H1 (cell line): Measurements from ENCODE around the gene SLC7A14. TPM values are rescaled to one million over a fixed set of nuclear protein-coding genes. Genes with fewer than 3 reads are reported as not detected.
A peak's percentile ranks its signal among the peaks of the same experiment; 100 is the strongest.

Source experiments
- CTCF ChIA-PET: fragments of 300-600 bp; sonication (Branson Sonifier 250); formaldehyde crosslinking; loops from one replicate; lab custom pipeline; 2021; ENCODE audit not compliant: partially characterized antibody; lab: Charles Lee
- POLR2A ChIA-PET: fragments of 300-600 bp; sonication (Branson Sonifier 250); formaldehyde crosslinking; loops from one replicate; lab custom pipeline; 2021; ENCODE audit warnings: inconsistent platforms; ENCODE audit not compliant: partially characterized antibody; lab: Charles Lee
- DNase-seq, 2 experiments: peaks; one replicate each; pipeline versions ENCODE4 v3.0.0 to v3.0.0-alpha.2; 2010 to 2022; ENCODE audit warnings: low spot score in 2 of 2, low read depth in 1 of 2, mixed read lengths in 1 of 2
- FAIRE-seq: peaks from 2 replicates; lab custom pipeline; 2011; peaks lifted over from hg19 to GRCh38; lab: Jason Lieb, UNC
- H2AFZ ChIP-seq: 2 replicates; pipeline ENCODE4 v1.8.1; 2012; ENCODE audit warnings: low read length, inconsistent platforms
- H2AK5ac ChIP-seq: 2 replicates; pipeline ENCODE4 v1.6.1; 2013; ENCODE audit warnings: low read depth, low read length
- H2BK120ac ChIP-seq: replicated peaks from 2 replicates; pipeline ENCODE3; 2013; ENCODE audit warnings: low read depth, low read length, inconsistent platforms
- H2BK12ac ChIP-seq: 2 replicates; pipeline ENCODE4 v1.6.1; 2013; ENCODE audit warnings: low read depth, low read length
- H2BK15ac ChIP-seq: 2 replicates; pipeline ENCODE4 v1.6.1; 2013; ENCODE audit warnings: low read length
- H2BK20ac ChIP-seq: 2 replicates; pipeline ENCODE4 v1.6.1; 2013; ENCODE audit warnings: low read length
- H2BK5ac ChIP-seq: 2 replicates; pipeline ENCODE4 v1.6.1; 2013; ENCODE audit warnings: low read depth, low read length
- H3K14ac ChIP-seq: 2 replicates; pipeline ENCODE4 v1.6.1; 2013; ENCODE audit warnings: inconsistent platforms; ENCODE audit not compliant: insufficient read length
- H3K18ac ChIP-seq: 2 replicates; pipeline ENCODE4 v1.6.1; 2013; ENCODE audit warnings: low read length; ENCODE audit errors: extremely low read depth
- H3K23ac ChIP-seq: 2 replicates; pipeline ENCODE4 v1.6.1; 2013; ENCODE audit warnings: inconsistent platforms; ENCODE audit not compliant: insufficient read length
- H3K23me2 ChIP-seq: 2 replicates; pipeline ENCODE4 v1.6.1; 2013; ENCODE audit warnings: low read depth, low read length
- H3K27ac ChIP-seq: 2 replicates; pipeline ENCODE4 v1.6.1; 2011; ENCODE audit warnings: low read depth, low read length, inconsistent platforms
- H3K27me3 ChIP-seq, 4 experiments: replicated peaks in 1 of 4; 1 replicate in 1 of 4; 2 replicates in 3 of 4; pipeline versions ENCODE4 v1.6.1 to v1.8.1; 2011 to 2013; ENCODE audit warnings: low read length in 3 of 4, mild to moderate bottlenecking in 3 of 4, inconsistent platforms in 2 of 4, mixed read lengths in 2 of 4, moderate library complexity in 1 of 4; ENCODE audit not compliant: control insufficient read depth in 3 of 4, insufficient read depth in 3 of 4; ENCODE audit errors: extremely low read depth in 1 of 4
- H3K36me3 ChIP-seq, 4 experiments: 2 replicates each; pipeline versions ENCODE4 v1.6.1 to v1.8.1; 2011 to 2013; ENCODE audit warnings: mild to moderate bottlenecking in 4 of 4, low read length in 3 of 4, moderate library complexity in 2 of 4, control low read depth in 1 of 4, inconsistent platforms in 1 of 4; ENCODE audit not compliant: insufficient read depth in 4 of 4, control insufficient read depth in 2 of 4
- H3K4ac ChIP-seq: replicated peaks from 2 replicates; pipeline ENCODE3; 2013; ENCODE audit warnings: low read length, low read depth, mixed read lengths, inconsistent platforms; ENCODE audit not compliant: insufficient read length
- H3K4me1 ChIP-seq, 4 experiments: replicated peaks in 1 of 4; 1 replicate in 1 of 4; 2 replicates in 3 of 4; pipeline versions ENCODE4 v1.6.1 to v1.8.1; 2011 to 2013; ENCODE audit warnings: low read length in 3 of 4, inconsistent platforms in 2 of 4, mixed read lengths in 1 of 4; ENCODE audit not compliant: insufficient read depth in 4 of 4, control insufficient read depth in 3 of 4
- H3K4me2 ChIP-seq, 2 experiments: 2 replicates each; pipeline versions ENCODE4 v1.6.1 to v1.8.1; 2011 to 2013; ENCODE audit warnings: low read depth in 2 of 2, low read length in 2 of 2, control low read depth in 1 of 2, inconsistent platforms in 1 of 2, mild to moderate bottlenecking in 1 of 2; ENCODE audit not compliant: insufficient read depth in 1 of 2
- H3K4me3 ChIP-seq, 4 experiments: fragments of 200-600, 300-600 bp in 1 of 4; sonication (generic), shearing (Covaris generic), sonication (Bioruptor Twin) in 1 of 4; 2 replicates each; pipeline versions ENCODE4 v1.5.1 to v1.8.1; 2011 to 2016; ENCODE audit warnings: low read length in 4 of 4, low read depth in 3 of 4, control low read depth in 2 of 4, inconsistent platforms in 2 of 4, mild to moderate bottlenecking in 2 of 4, mixed read lengths in 1 of 4, moderate library complexity in 1 of 4; ENCODE audit not compliant: insufficient read depth in 2 of 4; ENCODE audit errors: extremely low read depth in 1 of 4
- H3K56ac ChIP-seq: replicated peaks from 2 replicates; pipeline ENCODE3; 2013; ENCODE audit warnings: low read depth, mild to moderate bottlenecking, mixed read lengths, low read length, inconsistent platforms; ENCODE audit not compliant: insufficient read length
- H3K79me1 ChIP-seq: 2 replicates; pipeline ENCODE4 v1.6.1; 2013; ENCODE audit warnings: low read depth, low read length, control low read depth
- H3K79me2 ChIP-seq, 2 experiments: 2 replicates each; pipeline versions ENCODE4 v1.6.1 to v1.8.1; 2012 to 2013; ENCODE audit warnings: low read length in 2 of 2, mild to moderate bottlenecking in 2 of 2, inconsistent platforms in 1 of 2; ENCODE audit not compliant: insufficient read depth in 2 of 2, control insufficient read depth in 1 of 2
- H3K9ac ChIP-seq, 4 experiments: replicated peaks in 1 of 4; 1 replicate in 1 of 4; 2 replicates in 3 of 4; pipeline versions ENCODE4 v1.6.1 to v1.8.1; 2011 to 2013; ENCODE audit warnings: low read depth in 3 of 4, low read length in 3 of 4, control low read depth in 2 of 4, mild to moderate bottlenecking in 2 of 4, moderate library complexity in 2 of 4, inconsistent platforms in 1 of 4; ENCODE audit errors: extremely low read depth in 1 of 4
- H3K9me3 ChIP-seq, 2 experiments: 2 replicates each; pipeline versions ENCODE4 v1.6.1 to v1.8.1; 2012 to 2013; ENCODE audit warnings: mild to moderate bottlenecking in 2 of 2, moderate library complexity in 2 of 2, control low read depth in 1 of 2, inconsistent platforms in 1 of 2, low read depth in 1 of 2, low read length in 1 of 2, mixed read lengths in 1 of 2; ENCODE audit not compliant: insufficient read depth in 2 of 2
- H4K20me1 ChIP-seq, 2 experiments: replicated peaks in 1 of 2; 2 replicates each; pipeline versions ENCODE3 to v1.8.1; 2011 to 2013; ENCODE audit warnings: inconsistent platforms in 2 of 2, low read length in 2 of 2, mild to moderate bottlenecking in 1 of 2; ENCODE audit not compliant: insufficient read depth in 2 of 2, control insufficient read depth in 1 of 2
- H4K5ac ChIP-seq: 2 replicates; pipeline ENCODE4 v1.6.1; 2013; ENCODE audit warnings: low read length, low read depth, mixed read lengths, inconsistent platforms; ENCODE audit not compliant: insufficient read length
- H4K8ac ChIP-seq: 2 replicates; pipeline ENCODE4 v1.8.0; 2013; ENCODE audit warnings: mild to moderate bottlenecking, moderate library complexity, low read length, inconsistent platforms; ENCODE audit not compliant: insufficient read depth; ENCODE audit errors: extremely low read depth
- H4K91ac ChIP-seq: replicated peaks from 2 replicates; pipeline ENCODE3; 2013; ENCODE audit warnings: low read length, mixed read lengths, inconsistent platforms; ENCODE audit not compliant: insufficient read length
- BACH1 ChIP-seq: IDR thresholded peaks from 2 replicates; pipeline ENCODE4 v1.6.1; 2012; ENCODE audit warnings: low read length, improper control_type of control experiment
- JUND ChIP-seq: IDR thresholded peaks from 2 replicates; pipeline ENCODE4 v1.6.1; 2011; ENCODE audit warnings: mild to moderate bottlenecking, improper control_type of control experiment, low read length
- MAFK ChIP-seq: IDR thresholded peaks from 2 replicates; pipeline ENCODE4 v1.6.1; 2012; ENCODE audit warnings: low read depth, mild to moderate bottlenecking, improper control_type of control experiment, low read length
- WGBS, 2 experiments: shearing (Covaris generic) in 1 of 2; methylation state at CpG; one replicate each; pipeline versions ENCODE4 v1.1.6 to v1.1.7; 2013 to 2015; ENCODE audit warnings: low lambda C conversion rate in 2 of 2, mixed read lengths in 2 of 2, inconsistent platforms in 1 of 2, low coverage in 1 of 2, missing lambda C conversion rate in 1 of 2; ENCODE audit not compliant: insufficient replicate concordance in 2 of 2, insufficient coverage in 1 of 2, insufficient read length in 1 of 2; ENCODE audit errors: extremely low coverage in 1 of 2, missing lambda C conversion rate in 1 of 2; 5-methylcytosine and 5-hydroxymethylcytosine counted together
- polyA plus RNA-seq, 7 experiments: library from polyadenylated mRNA; depleted of rRNA in 3 of 7; stranded (reverse) in 5 of 7; unstranded in 2 of 7; fragments of >200 nt in 5 of 7; fragments of 200-250 nt in 2 of 7; gene quantifications; 1 replicate in 5 of 7; 2 replicates in 1 of 7; 4 replicates in 1 of 7; pipeline versions ENCODE4 v1.2.1 to v1.2.3, GENCODE V29; 2011 to 2013; ENCODE audit warnings: missing spikeins in 2 of 7, mixed read lengths in 2 of 7
- total RNA-seq: library from RNA; stranded (reverse); fragmentation: NEBNext Ultra II Directional; extraction: Animal tissue kit (Norgen Biotek cat#: 25700); gene quantifications from 2 replicates; pipeline ENCODE4 v1.2.1, GENCODE V29; 2021

The SLC7A14 gene
- total and polyA plus RNA-seq, 2 of the 8 experiments (the other 6 are each of a cell fraction or from before 2014, with no cell fraction given) = 0.21 to 0.95 TPM

DNA sequence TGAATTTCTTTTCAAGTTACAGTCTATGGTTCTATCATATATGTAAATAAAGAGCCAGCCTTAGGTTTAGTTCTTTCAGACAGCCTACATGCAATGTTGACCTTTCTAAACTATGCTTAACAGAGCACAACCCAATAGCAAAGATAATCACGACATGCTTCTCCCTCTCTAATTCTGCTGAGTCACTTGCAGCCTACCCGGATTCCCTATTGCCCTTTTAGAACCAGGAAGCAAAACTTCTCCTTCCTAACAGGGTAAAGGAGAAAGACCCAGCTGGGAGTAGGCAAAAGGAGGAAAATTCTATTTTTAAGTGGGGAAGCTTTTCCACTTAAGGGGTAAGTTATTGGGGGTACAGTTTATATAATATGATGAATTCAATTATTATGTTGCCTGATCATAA lies 79.3 kb downstream of the SLC7A14 start:
- no peak for DNase-seq
- Histone ChIP-seq H3K18ac (no peak overlapping the region), H3K23me2 (no peaks in the 10 kb centered on the region), H2BK120ac (no peak overlapping the region), H3K27me3 (no peaks in the 10 kb centered on the region), H3K4me1 (no peaks in the 10 kb centered on the region; a peak in 1 of 7 replicates), H3K56ac (no peak overlapping the region), H2AFZ (0 out of 2 replicates have a peak overlapping the region, but pooled peaks have one; percentile 46), H2BK12ac (0 out of 2 replicates have a peak overlapping the region, but pooled peaks have one; percentile 11), H2AK5ac (no peak overlapping the region), H3K36me3 (no peaks in the 10 kb centered on the region), H4K8ac (no peak overlapping the region), H3K4me3 (no peak overlapping the region), H3K23ac (no peak overlapping the region), H4K91ac (no peak overlapping the region), H3K79me2 (no peaks in the 10 kb centered on the region), H2BK5ac (no peak overlapping the region), H2BK20ac (no peak overlapping the region), H3K14ac (no peak overlapping the region), H4K5ac (no peak overlapping the region), H3K9me3 (no peaks in the 10 kb centered on the region), H4K20me1 (no peaks in the 10 kb centered on the region), H3K27ac (no peak overlapping the region), H2BK15ac (no peak overlapping the region), H3K79me1 (no peaks in the 10 kb centered on the region), H3K9ac (no peak overlapping the region), H3K4me2 (no peak overlapping the region), H3K4ac (no peak overlapping the region)
- POLR2A ChIA-PET = interaction anchor here (1.2 kb wide), 1 partner anchor 363 kb away, joined by 3 read pairs; the partner anchor contains the start of gene RPL22L1
- peak; percentile 19 for FAIRE-seq
- CTCF ChIA-PET = interaction anchor here (0.9 to 1.9 kb wide), 3 partner anchors 10 to 94 kb away, joined by 3 to 10 read pairs (median 5); no protein-coding TSS in a partner anchor
- WGBS, 2 experiments = 56% methylated on average over 2 of the region's 2 CpGs; no CpG with 5 or more reads in 1 of the 2 experiments
- TF ChIP-seq MAFK (peak; percentile 88), JUND (no peak), BACH1 (peak; percentile 93)
